H1 (cell line): ENCODE data around the gene STXBP5. TPM values are rescaled to one million over a fixed set of nuclear protein-coding genes. Genes with fewer than 3 reads are reported as not detected.

Source experiments
- CTCF ChIA-PET: fragments of 300-600 bp; sonication (Branson Sonifier 250); formaldehyde crosslinking; loops from one replicate; lab custom pipeline; 2021; ENCODE audit not compliant: partially characterized antibody; lab: Charles Lee
- POLR2A ChIA-PET: fragments of 300-600 bp; sonication (Branson Sonifier 250); formaldehyde crosslinking; loops from one replicate; lab custom pipeline; 2021; ENCODE audit warnings: inconsistent platforms; ENCODE audit not compliant: partially characterized antibody; lab: Charles Lee
- DNase-seq, 2 experiments: peaks; one replicate each; pipeline versions ENCODE4 v3.0.0 to v3.0.0-alpha.2; 2010 to 2022; ENCODE audit warnings: low spot score in 2 of 2, low read depth in 1 of 2, mixed read lengths in 1 of 2
- FAIRE-seq: peaks from 2 replicates; lab custom pipeline; 2011; peaks lifted over from hg19 to GRCh38; lab: Jason Lieb, UNC
- H2AFZ ChIP-seq: 2 replicates; pipeline ENCODE4 v1.8.1; 2012; ENCODE audit warnings: low read length, inconsistent platforms
- H2AK5ac ChIP-seq: 2 replicates; pipeline ENCODE4 v1.6.1; 2013; ENCODE audit warnings: low read depth, low read length
- H2BK120ac ChIP-seq: replicated peaks from 2 replicates; pipeline ENCODE3; 2013; ENCODE audit warnings: low read depth, low read length, inconsistent platforms
- H2BK12ac ChIP-seq: 2 replicates; pipeline ENCODE4 v1.6.1; 2013; ENCODE audit warnings: low read depth, low read length
- H2BK15ac ChIP-seq: 2 replicates; pipeline ENCODE4 v1.6.1; 2013; ENCODE audit warnings: low read length
- H2BK20ac ChIP-seq: 2 replicates; pipeline ENCODE4 v1.6.1; 2013; ENCODE audit warnings: low read length
- H2BK5ac ChIP-seq: 2 replicates; pipeline ENCODE4 v1.6.1; 2013; ENCODE audit warnings: low read depth, low read length
- H3K14ac ChIP-seq: 2 replicates; pipeline ENCODE4 v1.6.1; 2013; ENCODE audit warnings: inconsistent platforms; ENCODE audit not compliant: insufficient read length
- H3K18ac ChIP-seq: 2 replicates; pipeline ENCODE4 v1.6.1; 2013; ENCODE audit warnings: low read length; ENCODE audit errors: extremely low read depth
- H3K23ac ChIP-seq: 2 replicates; pipeline ENCODE4 v1.6.1; 2013; ENCODE audit warnings: inconsistent platforms; ENCODE audit not compliant: insufficient read length
- H3K23me2 ChIP-seq: 2 replicates; pipeline ENCODE4 v1.6.1; 2013; ENCODE audit warnings: low read depth, low read length
- H3K27ac ChIP-seq: 2 replicates; pipeline ENCODE4 v1.6.1; 2011; ENCODE audit warnings: low read depth, low read length, inconsistent platforms
- H3K27me3 ChIP-seq, 4 experiments: replicated peaks in 1 of 4; 1 replicate in 1 of 4; 2 replicates in 3 of 4; pipeline versions ENCODE4 v1.6.1 to v1.8.1; 2011 to 2013; ENCODE audit warnings: low read length in 3 of 4, mild to moderate bottlenecking in 3 of 4, inconsistent platforms in 2 of 4, mixed read lengths in 2 of 4, moderate library complexity in 1 of 4; ENCODE audit not compliant: control insufficient read depth in 3 of 4, insufficient read depth in 3 of 4; ENCODE audit errors: extremely low read depth in 1 of 4
- H3K36me3 ChIP-seq, 4 experiments: 2 replicates each; pipeline versions ENCODE4 v1.6.1 to v1.8.1; 2011 to 2013; ENCODE audit warnings: mild to moderate bottlenecking in 4 of 4, low read length in 3 of 4, moderate library complexity in 2 of 4, control low read depth in 1 of 4, inconsistent platforms in 1 of 4; ENCODE audit not compliant: insufficient read depth in 4 of 4, control insufficient read depth in 2 of 4
- H3K4ac ChIP-seq: replicated peaks from 2 replicates; pipeline ENCODE3; 2013; ENCODE audit warnings: low read length, low read depth, mixed read lengths, inconsistent platforms; ENCODE audit not compliant: insufficient read length
- H3K4me1 ChIP-seq, 4 experiments: replicated peaks in 1 of 4; 1 replicate in 1 of 4; 2 replicates in 3 of 4; pipeline versions ENCODE4 v1.6.1 to v1.8.1; 2011 to 2013; ENCODE audit warnings: low read length in 3 of 4, inconsistent platforms in 2 of 4, mixed read lengths in 1 of 4; ENCODE audit not compliant: insufficient read depth in 4 of 4, control insufficient read depth in 3 of 4
- H3K4me2 ChIP-seq, 2 experiments: 2 replicates each; pipeline versions ENCODE4 v1.6.1 to v1.8.1; 2011 to 2013; ENCODE audit warnings: low read depth in 2 of 2, low read length in 2 of 2, control low read depth in 1 of 2, inconsistent platforms in 1 of 2, mild to moderate bottlenecking in 1 of 2; ENCODE audit not compliant: insufficient read depth in 1 of 2
- H3K4me3 ChIP-seq, 4 experiments: fragments of 200-600, 300-600 bp in 1 of 4; sonication (generic), shearing (Covaris generic), sonication (Bioruptor Twin) in 1 of 4; 2 replicates each; pipeline versions ENCODE4 v1.5.1 to v1.8.1; 2011 to 2016; ENCODE audit warnings: low read length in 4 of 4, low read depth in 3 of 4, control low read depth in 2 of 4, inconsistent platforms in 2 of 4, mild to moderate bottlenecking in 2 of 4, mixed read lengths in 1 of 4, moderate library complexity in 1 of 4; ENCODE audit not compliant: insufficient read depth in 2 of 4; ENCODE audit errors: extremely low read depth in 1 of 4
- H3K56ac ChIP-seq: replicated peaks from 2 replicates; pipeline ENCODE3; 2013; ENCODE audit warnings: low read depth, mild to moderate bottlenecking, mixed read lengths, low read length, inconsistent platforms; ENCODE audit not compliant: insufficient read length
- H3K79me1 ChIP-seq: 2 replicates; pipeline ENCODE4 v1.6.1; 2013; ENCODE audit warnings: low read depth, low read length, control low read depth
- H3K79me2 ChIP-seq, 2 experiments: 2 replicates each; pipeline versions ENCODE4 v1.6.1 to v1.8.1; 2012 to 2013; ENCODE audit warnings: low read length in 2 of 2, mild to moderate bottlenecking in 2 of 2, inconsistent platforms in 1 of 2; ENCODE audit not compliant: insufficient read depth in 2 of 2, control insufficient read depth in 1 of 2
- H3K9ac ChIP-seq, 4 experiments: replicated peaks in 1 of 4; 1 replicate in 1 of 4; 2 replicates in 3 of 4; pipeline versions ENCODE4 v1.6.1 to v1.8.1; 2011 to 2013; ENCODE audit warnings: low read depth in 3 of 4, low read length in 3 of 4, control low read depth in 2 of 4, mild to moderate bottlenecking in 2 of 4, moderate library complexity in 2 of 4, inconsistent platforms in 1 of 4; ENCODE audit errors: extremely low read depth in 1 of 4
- H3K9me3 ChIP-seq, 2 experiments: 2 replicates each; pipeline versions ENCODE4 v1.6.1 to v1.8.1; 2012 to 2013; ENCODE audit warnings: mild to moderate bottlenecking in 2 of 2, moderate library complexity in 2 of 2, control low read depth in 1 of 2, inconsistent platforms in 1 of 2, low read depth in 1 of 2, low read length in 1 of 2, mixed read lengths in 1 of 2; ENCODE audit not compliant: insufficient read depth in 2 of 2
- H4K20me1 ChIP-seq, 2 experiments: replicated peaks in 1 of 2; 2 replicates each; pipeline versions ENCODE3 to v1.8.1; 2011 to 2013; ENCODE audit warnings: inconsistent platforms in 2 of 2, low read length in 2 of 2, mild to moderate bottlenecking in 1 of 2; ENCODE audit not compliant: insufficient read depth in 2 of 2, control insufficient read depth in 1 of 2
- H4K5ac ChIP-seq: 2 replicates; pipeline ENCODE4 v1.6.1; 2013; ENCODE audit warnings: low read length, low read depth, mixed read lengths, inconsistent platforms; ENCODE audit not compliant: insufficient read length
- H4K8ac ChIP-seq: 2 replicates; pipeline ENCODE4 v1.8.0; 2013; ENCODE audit warnings: mild to moderate bottlenecking, moderate library complexity, low read length, inconsistent platforms; ENCODE audit not compliant: insufficient read depth; ENCODE audit errors: extremely low read depth
- H4K91ac ChIP-seq: replicated peaks from 2 replicates; pipeline ENCODE3; 2013; ENCODE audit warnings: low read length, mixed read lengths, inconsistent platforms; ENCODE audit not compliant: insufficient read length
- HDAC6 ChIP-seq: IDR thresholded peaks from one replicate; pipeline ENCODE4 v1.7.1; 2012; ENCODE audit warnings: low read depth, mild to moderate bottlenecking, inconsistent platforms, low read length, moderate library complexity
- POLR2AphosphoS5 ChIP-seq: IDR thresholded peaks from 2 replicates; pipeline ENCODE4 v1.6.1; 2011; ENCODE audit warnings: low read depth, low read length
- SIX5 ChIP-seq: IDR thresholded peaks from 2 replicates; pipeline ENCODE4 v1.6.1; 2011; ENCODE audit warnings: mild to moderate bottlenecking, low read depth, low read length
- SP2 ChIP-seq: IDR thresholded peaks from 2 replicates; pipeline ENCODE4 v1.6.1; 2012; ENCODE audit warnings: mild to moderate bottlenecking, low read length, inconsistent platforms
- SRF ChIP-seq: IDR thresholded peaks from 2 replicates; pipeline ENCODE4 v1.6.1; 2011; ENCODE audit warnings: mild to moderate bottlenecking, low read depth, low read length, moderate library complexity
- TAF1 ChIP-seq: IDR thresholded peaks from 2 replicates; pipeline ENCODE4 v1.6.1; 2011; ENCODE audit warnings: mild to moderate bottlenecking, low read depth, low read length
- WGBS, 2 experiments: shearing (Covaris generic) in 1 of 2; methylation state at CpG; one replicate each; pipeline versions ENCODE4 v1.1.6 to v1.1.7; 2013 to 2015; ENCODE audit warnings: low lambda C conversion rate in 2 of 2, mixed read lengths in 2 of 2, inconsistent platforms in 1 of 2, low coverage in 1 of 2, missing lambda C conversion rate in 1 of 2; ENCODE audit not compliant: insufficient replicate concordance in 2 of 2, insufficient coverage in 1 of 2, insufficient read length in 1 of 2; ENCODE audit errors: extremely low coverage in 1 of 2, missing lambda C conversion rate in 1 of 2; 5-methylcytosine and 5-hydroxymethylcytosine counted together
- polyA plus RNA-seq, 7 experiments: library from polyadenylated mRNA; depleted of rRNA in 3 of 7; stranded (reverse) in 5 of 7; unstranded in 2 of 7; fragments of >200 nt in 5 of 7; fragments of 200-250 nt in 2 of 7; gene quantifications; 1 replicate in 5 of 7; 2 replicates in 1 of 7; 4 replicates in 1 of 7; pipeline versions ENCODE4 v1.2.1 to v1.2.3, GENCODE V29; 2011 to 2013; ENCODE audit warnings: missing spikeins in 2 of 7, mixed read lengths in 2 of 7
- total RNA-seq: library from RNA; stranded (reverse); fragmentation: NEBNext Ultra II Directional; extraction: Animal tissue kit (Norgen Biotek cat#: 25700); gene quantifications from 2 replicates; pipeline ENCODE4 v1.2.1, GENCODE V29; 2021
- TF ChIP-seq, protein P1 (sequence below), 3 experiments: IDR thresholded peaks; 1 replicate in 2 of 3; 2 replicates in 1 of 3; pipeline versions ENCODE4 v1.5.1 to v1.6.1; 2011; ENCODE audit warnings: low read length in 3 of 3, mild to moderate bottlenecking in 3 of 3, inconsistent platforms in 2 of 3, low read depth in 1 of 3, moderate library complexity in 1 of 3; ENCODE audit not compliant: insufficient read depth in 1 of 3; ENCODE audit errors: control extremely low read depth in 1 of 3

The STXBP5 gene
- total and polyA plus RNA-seq, 2 of the 8 experiments (the other 6 are each of a cell fraction or from before 2014, with no cell fraction given), result 2.7 to 10.8 TPM

DNA sequence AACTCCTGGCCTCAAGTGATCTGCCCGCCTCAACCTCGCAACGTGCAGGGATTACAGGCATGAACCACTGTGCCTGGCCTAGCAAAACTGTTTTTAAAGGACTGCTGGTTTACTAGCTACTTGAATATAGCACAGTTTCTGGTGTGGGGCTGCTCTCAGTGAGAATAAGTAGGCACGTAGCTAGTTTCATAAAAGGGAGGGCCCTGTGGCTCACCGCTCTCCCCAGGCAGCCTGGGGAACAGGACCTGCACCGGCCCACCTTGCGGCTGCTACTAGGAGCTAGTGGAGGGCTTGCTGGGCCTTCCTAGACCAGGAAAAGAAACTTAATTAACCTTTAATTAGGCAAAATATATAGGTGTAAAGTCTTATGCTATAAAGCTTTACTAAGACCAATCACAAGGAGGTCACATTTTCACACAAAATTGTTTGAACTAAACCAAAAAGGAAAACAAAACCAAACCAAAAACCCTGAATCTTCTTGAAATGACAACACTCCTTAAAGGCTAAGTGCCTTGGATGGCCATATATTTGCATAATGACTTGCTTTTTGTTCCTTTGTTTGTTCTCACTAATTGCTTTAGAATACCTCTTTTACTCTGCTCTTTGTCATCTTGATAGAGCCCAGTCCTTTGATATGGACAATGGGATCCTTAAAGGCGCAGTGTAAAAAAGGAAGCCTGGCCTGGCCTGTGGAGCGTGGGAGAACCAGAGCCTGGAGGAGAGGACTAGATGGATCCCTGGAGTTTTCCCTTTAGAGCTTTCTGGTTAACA, 234.7 kb downstream of the STXBP5 start:
- Histone ChIP-seq H2BK12ac (peak overlapping the region; percentile 22; the same call in 1 of the 2 replicates), H3K27me3 (peaks cover 20 to 61% (median 46%) of the 10 kb centered on the region in 4 experiments), H3K56ac (no peak overlapping the region), H3K36me3 (peaks cover 0 to 3% (median 0%) of the 10 kb centered on the region in 4 experiments; a peak in 1 of 8 replicates), H3K18ac (no peak overlapping the region; the same call in 1 of the 2 replicates), H2BK5ac (no peak overlapping the region), H4K5ac (no peak overlapping the region), H3K4me2 (peak overlapping the region; percentile 47 to 49), H3K23me2 (no peaks in the 10 kb centered on the region), H4K8ac (peak overlapping the region; percentile 7; the same call in 1 of the 2 replicates), H3K9ac (no peak overlapping the region), H2AFZ (no peak overlapping the region), H3K79me2 (no peaks in the 10 kb centered on the region), H3K4me1 (peaks cover 0 to 22% (median 8%) of the 10 kb centered on the region in 4 experiments; a peak in 4 of 7 replicates), H4K91ac (no peak overlapping the region), H3K4ac (no peak overlapping the region), H3K9me3 (peaks cover 0 to 8% of the 10 kb centered on the region in 2 experiments; a peak in 1 of 4 replicates), H3K23ac (no peak overlapping the region), H2AK5ac (no peak overlapping the region), H2BK120ac (no peak overlapping the region), H4K20me1 (no peaks in the 10 kb centered on the region), H3K27ac (no peak overlapping the region), H3K14ac (no peak overlapping the region), H3K79me1 (no peaks in the 10 kb centered on the region), H3K4me3 (peak overlapping the region in 1 of 4 experiments; percentile 38; a peak in 4 of 8 replicates), H2BK15ac (no peak overlapping the region), H2BK20ac (no peak overlapping the region)
- 11% methylated on average over 9 of the region's 9 CpGs; no CpG with 5 or more reads in 1 of the 2 experiments for WGBS, 2 experiments
- DNase-seq (peak; percentile 52 to 58), FAIRE-seq (peak; percentile 97)
- ChIA-PET POLR2A (interaction anchor here (1.2 to 1.6 kb wide), 2 partner anchors 9 to 10 kb away, joined by 5 to 9 read pairs; no protein-coding TSS in a partner anchor), CTCF (interaction anchor here (1.2 kb wide), 1 partner anchor 9 kb away, joined by 4 read pairs; no protein-coding TSS in a partner anchor)
- TF ChIP-seq HDAC6 (no peak), SP2 (no peak), TAF1 (no peak), SRF (no peak), SIX5 (peak; percentile 32; the same call in 1 of the 2 replicates), POLR2AphosphoS5 (no peak)
- TF ChIP-seq, protein P1, sequence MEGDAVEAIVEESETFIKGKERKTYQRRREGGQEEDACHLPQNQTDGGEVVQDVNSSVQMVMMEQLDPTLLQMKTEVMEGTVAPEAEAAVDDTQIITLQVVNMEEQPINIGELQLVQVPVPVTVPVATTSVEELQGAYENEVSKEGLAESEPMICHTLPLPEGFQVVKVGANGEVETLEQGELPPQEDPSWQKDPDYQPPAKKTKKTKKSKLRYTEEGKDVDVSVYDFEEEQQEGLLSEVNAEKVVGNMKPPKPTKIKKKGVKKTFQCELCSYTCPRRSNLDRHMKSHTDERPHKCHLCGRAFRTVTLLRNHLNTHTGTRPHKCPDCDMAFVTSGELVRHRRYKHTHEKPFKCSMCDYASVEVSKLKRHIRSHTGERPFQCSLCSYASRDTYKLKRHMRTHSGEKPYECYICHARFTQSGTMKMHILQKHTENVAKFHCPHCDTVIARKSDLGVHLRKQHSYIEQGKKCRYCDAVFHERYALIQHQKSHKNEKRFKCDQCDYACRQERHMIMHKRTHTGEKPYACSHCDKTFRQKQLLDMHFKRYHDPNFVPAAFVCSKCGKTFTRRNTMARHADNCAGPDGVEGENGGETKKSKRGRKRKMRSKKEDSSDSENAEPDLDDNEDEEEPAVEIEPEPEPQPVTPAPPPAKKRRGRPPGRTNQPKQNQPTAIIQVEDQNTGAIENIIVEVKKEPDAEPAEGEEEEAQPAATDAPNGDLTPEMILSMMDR (IDR thresholded peaks at IDR 0.05; ENCODE audit: control extremely low read depth in 1 of 3, insufficient read depth in 1 of 3, low read depth in 1 of 3, low read length in 3 of 3), result no peak
